Activated CD4-positive, alpha-beta T cell treated with anti-CD3 and anti-CD28 coated beads for 24 hours (primary cell): ENCODE data around the gene PURA.
A peak's percentile ranks its signal among the peaks of the same experiment; 100 is the strongest.
"Not testable (repeated sequence)": the region's sequence is repeated elsewhere in the genome, so short reads cannot be mapped to it uniquely, and the experiment has no call there.

Experiments used
- DNase-seq, 2 donors: peaks; one replicate each; pipeline ENCODE4 v3.0.0-alpha.2; 2020; ENCODE audit warnings: low read depth in 2 of 2

Gene PURA

GRCh38 chr5:140135127-140135526 is 21.2 kb downstream of the PURA start:
- DNase-seq: no peak

- no peak for DNase-seq
These were observed 22.7 kb downstream of the PURA start for GRCh38 chr5:140136624-140137023.

GRCh38 chr5:140140435-140140834 is 26.5 kb downstream of the PURA start:
- DNase-seq: no peak

GRCh38 chr5:140141241-140141640 is 27.3 kb downstream of the PURA start:
- DNase-seq: no peak

- DNase-seq: no peak
These were observed 28.3 kb downstream of the PURA start for GRCh38 chr5:140142246-140142645.

GRCh38 chr5:140142856-140143255 is 28.9 kb downstream of the PURA start:
- DNase-seq: no peak

- DNase-seq: no peak
These were observed 29.8 kb downstream of the PURA start for GRCh38 chr5:140143521-140144258.

- no peak for DNase-seq
These were observed 31.3 kb downstream of the PURA start for GRCh38 chr5:140145256-140145655.

GRCh38 chr5:140145818-140146522 is 32.1 kb downstream of the PURA start:
- peak; percentile 18 to 39 for DNase-seq

- DNase-seq: no peak
These were observed 32.6 kb downstream of the PURA start for GRCh38 chr5:140146523-140146842.

GRCh38 chr5:140147460-140147859 is 33.6 kb downstream of the PURA start:
- DNase-seq: no peak

GRCh38 chr5:140148508-140148907 is 34.6 kb downstream of the PURA start:
- DNase-seq: no peak

- DNase-seq: no peak
These were observed 36.3 kb downstream of the PURA start for GRCh38 chr5:140150201-140150600.

- no peak for DNase-seq
These were observed 37.5 kb downstream of the PURA start for GRCh38 chr5:140151144-140152021.

- DNase-seq: no peak
These were observed 38.4 kb downstream of the PURA start for GRCh38 chr5:140152022-140152999.

GRCh38 chr5:140153255-140153654 is 39.3 kb downstream of the PURA start:
- no peak for DNase-seq

- no peak for DNase-seq
These were observed 40.0 kb downstream of the PURA start for GRCh38 chr5:140153905-140154304.

GRCh38 chr5:140154710-140155381 is 40.9 kb downstream of the PURA start:
- DNase-seq: not testable (repeated sequence)

- DNase-seq: peak; percentile 79 to 88
These were observed 43.3 kb downstream of the PURA start for GRCh38 chr5:140157032-140157781.
